Right cardiac atrium (tissue), 5 donors: ENCODE measurements around the gene RPL13. TPM values are rescaled to one million over a fixed set of nuclear protein-coding genes. Genes with fewer than 3 reads are reported as not detected.

Experiments used
- ATAC-seq, 2 donors: fragments of 200-7000 bp; cut with Tn5 transposase; one replicate each; pipeline versions ENCODE4 v1.8.0 to v1.9.1; 2020; ENCODE audit warnings: moderate library complexity in 2 of 2, mild to moderate bottlenecking in 1 of 2
- DNase-seq, 3 donors: peaks; one replicate each; pipeline ENCODE4 v3.0.0-alpha.2; 2020
- H3K27ac ChIP-seq: one replicate; pipeline ENCODE4 v1.5.1; 2013; ENCODE audit warnings: mild to moderate bottlenecking, low read length, control low read depth, moderate library complexity
- H3K27me3 ChIP-seq: one replicate; pipeline ENCODE4 v1.6.1; 2013; ENCODE audit not compliant: control insufficient read depth, insufficient read depth
- H3K4me1 ChIP-seq: one replicate; pipeline ENCODE4 v1.6.1; 2013; ENCODE audit warnings: low read length; ENCODE audit not compliant: control insufficient read depth, insufficient read depth
- H3K4me3 ChIP-seq: one replicate; pipeline ENCODE4 v1.5.1; 2013; ENCODE audit warnings: low read length, control low read depth
- H3K9me3 ChIP-seq: one replicate; pipeline ENCODE4 v1.6.1; 2013; ENCODE audit warnings: low read length; ENCODE audit not compliant: control insufficient read depth
- WGBS: extraction: QIAGEN DNeasy Blood & Tissue Kit; methylation state at CpG from one replicate; pipeline ENCODE4 v1.1.7; 2013; 5-methylcytosine and 5-hydroxymethylcytosine counted together
- intact Hi-C, 4 donors: fragments of 100-400 bp; cut with DNase I; formaldehyde crosslinking; loops; one replicate each; pipeline versions ENCODE4 v1.11.0 to v1.14.0; 2022 to 2023
- polyA plus RNA-seq: library from polyadenylated mRNA; stranded (reverse); fragments of 200-250 nt; gene quantifications from one replicate; pipeline ENCODE4 v1.2.3, GENCODE V29; 2013
- total RNA-seq, 4 donors: library from RNA; stranded (reverse); fragmentation: NEBNext Ultra II Directional; extraction: Animal tissue kit (Norgen Biotek cat#: 25700); gene quantifications; one replicate each; pipeline ENCODE4 v1.2.1, GENCODE V29; 2021
- donor health status: healthy with polysubstance abuse.
- donor health status: DM: no; HTN: yes; CAD: no.
- donor health status: DM: no; HTN: no; CAD: no.
- donor health status: DM: no; HTN: yes; CAD: no; lungs with severe emphysema.
- donor health status: DM: yes; HTN: yes; CAD: no.

The RPL13 gene
- total and polyA plus RNA-seq, 5 donors = 1,148 to 3,185 (median 1,318) TPM

DNA sequence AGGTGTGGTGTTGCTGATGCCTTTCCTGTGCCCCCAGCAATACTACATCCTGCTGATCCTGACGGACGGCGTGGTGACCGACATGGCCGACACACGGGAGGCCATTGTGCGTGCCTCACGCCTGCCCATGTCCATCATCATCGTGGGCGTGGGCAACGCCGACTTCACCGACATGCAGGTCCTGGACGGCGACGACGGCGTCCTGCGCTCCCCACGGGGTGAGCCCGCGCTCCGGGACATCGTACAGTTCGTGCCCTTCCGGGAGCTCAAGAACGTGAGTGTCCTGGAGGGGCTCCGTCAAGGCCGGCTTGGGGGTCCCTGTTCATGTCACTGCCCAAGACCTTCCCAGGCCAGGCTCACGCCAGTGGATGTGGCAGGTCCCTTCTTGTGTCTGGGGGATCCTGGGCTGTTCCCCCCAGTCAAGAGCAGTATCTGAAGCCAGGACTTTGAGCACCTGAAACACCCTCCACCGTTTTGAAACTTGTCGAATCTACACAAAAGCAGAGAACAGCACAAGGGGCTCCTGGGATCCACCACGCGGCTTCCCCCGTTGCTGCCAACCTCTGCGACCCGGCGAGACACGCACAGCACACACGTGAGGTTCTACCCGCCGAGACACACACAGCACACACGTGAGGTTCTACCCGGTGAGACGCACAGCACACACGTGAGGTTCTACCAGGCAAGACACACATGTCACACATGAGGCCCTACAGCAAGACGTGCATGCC, 35.0 kb downstream of the RPL13 start:
- Histone ChIP-seq H3K4me3 (no peak overlapping the region), H3K9me3 (no peaks in the 10 kb centered on the region), H3K27me3 (no peaks in the 10 kb centered on the region), H3K27ac (no peak overlapping the region), H3K4me1 (no peaks in the 10 kb centered on the region)
- ATAC-seq (no peak), DNase-seq (no peak)
- WGBS = 93% methylated on average over 47 of the region's 47 CpGs
- intact Hi-C loops = no loop called here

DNA sequence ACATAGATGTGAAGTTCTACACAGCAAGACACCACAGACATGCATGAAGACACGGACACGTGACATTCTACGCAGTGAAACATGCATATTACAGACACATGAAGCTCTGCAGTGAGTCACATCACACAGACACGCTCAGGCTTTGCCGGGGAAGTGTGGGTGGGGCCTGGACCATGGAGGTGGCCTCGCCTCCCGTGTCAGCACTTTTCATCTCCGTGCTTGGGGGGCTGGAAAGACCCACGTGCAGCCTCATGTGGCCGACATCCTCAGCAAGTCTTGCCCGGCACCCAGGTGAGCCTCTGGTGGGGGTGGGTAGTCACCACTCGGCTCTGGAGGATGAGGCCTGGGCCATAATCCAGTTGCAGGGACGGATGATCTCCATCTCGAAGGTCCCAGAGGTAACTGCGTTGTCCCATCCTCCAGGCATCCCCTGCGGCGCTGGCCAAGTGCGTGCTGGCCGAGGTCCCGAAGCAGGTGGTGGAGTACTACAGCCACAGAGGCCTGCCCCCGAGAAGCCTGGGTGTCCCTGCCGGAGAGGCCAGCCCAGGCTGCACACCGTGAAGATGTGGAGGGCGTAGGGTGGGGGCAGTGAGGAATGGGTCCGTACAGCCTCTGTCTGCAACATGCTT, 35.7 kb downstream of the RPL13 start:
- no peaks in the 10 kb centered on the region for H3K4me1 ChIP-seq
- H3K4me3 ChIP-seq = no peak overlapping the region
- DNase-seq = no peak
- no peaks in the 10 kb centered on the region for H3K9me3 ChIP-seq
- intact Hi-C loops = no loop called here
- H3K27ac ChIP-seq = no peak overlapping the region
- ATAC-seq = peak in 1 of 2 donors; percentile 7
- H3K27me3 ChIP-seq = no peaks in the 10 kb centered on the region
- 84% methylated on average over 25 of the region's 25 CpGs for WGBS

DNA sequence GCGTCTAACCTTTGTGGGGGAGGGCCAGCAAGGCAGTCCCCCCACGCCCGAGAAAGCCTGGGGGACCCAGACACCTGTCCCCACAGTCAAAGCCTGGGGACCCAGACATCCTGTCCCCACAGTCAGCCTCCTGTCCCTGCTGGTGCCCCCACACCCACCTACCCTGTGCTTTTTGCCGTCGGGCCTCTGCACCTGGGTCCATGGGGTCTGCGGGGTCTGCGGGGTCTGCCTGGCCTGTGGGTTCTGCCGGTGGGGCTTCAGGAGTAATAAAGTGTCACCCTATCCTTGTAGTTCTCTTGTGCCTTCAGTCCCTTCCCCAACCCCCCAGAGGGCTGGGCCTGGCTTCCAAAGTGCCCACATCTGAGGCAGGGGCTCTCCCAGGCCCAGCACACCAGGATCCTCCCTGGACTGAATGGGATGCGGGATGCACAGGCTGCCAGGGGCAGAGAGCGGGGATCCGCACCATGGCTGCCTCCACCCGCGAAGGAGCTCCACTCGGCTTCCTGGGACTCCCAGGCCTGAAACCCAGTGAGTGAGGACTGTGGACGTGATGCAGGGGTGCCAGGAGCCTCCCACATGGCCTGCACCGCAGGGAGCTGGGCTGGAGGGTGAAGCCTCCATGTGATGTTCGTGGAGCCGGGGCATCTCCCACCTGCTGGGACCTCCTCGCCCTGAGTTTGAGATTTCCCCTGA, 36.6 kb downstream of the RPL13 start:
- H3K27me3 ChIP-seq = no peaks in the 10 kb centered on the region
- H3K4me3 ChIP-seq = no peak overlapping the region
- intact Hi-C loops = no loop called here
- H3K27ac ChIP-seq = no peak overlapping the region
- no peak for DNase-seq
- H3K9me3 ChIP-seq = no peaks in the 10 kb centered on the region
- H3K4me1 ChIP-seq = no peaks in the 10 kb centered on the region
- 85% methylated on average over 19 of the region's 19 CpGs for WGBS
- ATAC-seq = no peak

DNA sequence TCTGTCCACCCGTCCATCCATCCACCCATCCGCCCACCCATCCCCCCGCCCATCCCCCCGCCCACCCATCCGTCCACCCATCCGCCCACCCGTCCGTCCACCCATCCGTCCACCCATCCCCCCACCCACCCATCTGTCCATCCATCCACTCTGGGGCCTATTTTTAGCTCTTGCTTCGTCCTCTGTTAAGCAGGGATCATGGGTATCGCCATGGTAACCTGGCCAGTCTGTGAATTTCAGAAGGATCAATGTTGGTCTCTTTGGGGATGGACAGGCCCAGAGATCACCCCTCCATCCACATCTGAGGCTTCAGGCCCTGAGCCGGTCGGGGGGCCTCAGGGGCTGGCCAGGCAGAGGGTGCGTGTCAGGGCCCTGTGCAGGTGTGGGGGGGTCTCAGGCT, 37.7 kb downstream of the RPL13 start:
- no peak overlapping the region for H3K4me3 ChIP-seq
- intact Hi-C loops = no loop called here
- no peaks in the 10 kb centered on the region for H3K9me3 ChIP-seq
- WGBS = 66% methylated on average over 14 of the region's 14 CpGs
- H3K4me1 ChIP-seq = no peaks in the 10 kb centered on the region
- H3K27ac ChIP-seq = no peak overlapping the region
- no peaks in the 10 kb centered on the region for H3K27me3 ChIP-seq
- no peak for ATAC-seq
- no peak for DNase-seq

DNA sequence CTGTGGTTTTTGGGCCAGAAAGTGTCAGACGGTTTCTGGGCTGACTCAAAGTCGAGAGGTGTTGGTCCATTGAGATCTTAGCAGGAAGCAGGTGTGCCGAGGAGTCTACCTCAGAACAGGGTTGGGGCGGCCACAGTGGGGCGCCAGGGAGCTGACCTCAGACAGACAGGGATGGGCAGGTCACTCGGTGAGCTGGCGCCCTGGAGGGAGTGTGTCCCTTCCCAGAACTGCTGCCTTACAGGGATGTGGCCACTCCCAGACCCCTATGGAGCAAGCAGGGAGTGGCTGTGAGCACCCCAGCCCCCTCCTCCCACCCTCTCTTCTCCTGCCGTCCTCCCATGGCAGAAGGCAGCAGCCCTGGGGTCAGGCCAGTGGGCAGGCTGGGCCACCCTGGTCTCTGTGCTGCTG, 39.0 kb downstream of the RPL13 start:
- Histone ChIP-seq H3K27me3 (no peaks in the 10 kb centered on the region), H3K27ac (no peak overlapping the region), H3K9me3 (no peaks in the 10 kb centered on the region), H3K4me3 (no peak overlapping the region), H3K4me1 (no peaks in the 10 kb centered on the region)
- intact Hi-C loops = no loop called here
- ATAC-seq = no peak
- no peak for DNase-seq
- 46% methylated on average over 8 of the region's 8 CpGs for WGBS

DNA sequence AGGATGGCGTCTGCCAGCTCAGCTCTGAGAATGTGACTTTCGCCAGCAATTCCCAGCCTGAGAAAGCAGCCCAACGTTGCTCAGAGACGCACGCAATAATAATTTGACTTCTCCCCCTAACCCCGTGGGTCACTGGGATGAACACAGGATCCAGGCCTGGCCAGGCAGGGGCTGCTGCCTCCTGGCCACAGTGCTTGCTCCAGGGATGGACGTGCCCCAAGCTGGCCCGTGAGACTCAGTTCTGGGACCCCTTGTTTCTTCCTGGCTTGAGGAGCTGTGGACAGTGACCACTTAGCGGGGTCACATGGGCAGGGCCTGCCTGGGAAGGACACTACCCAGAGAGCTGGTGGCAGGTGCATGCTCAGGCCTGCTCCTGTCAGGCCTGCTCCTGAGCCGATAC, 39.4 kb downstream of the RPL13 start:
- H3K27ac ChIP-seq = no peak overlapping the region
- H3K27me3 ChIP-seq = no peaks in the 10 kb centered on the region
- DNase-seq (no peak), ATAC-seq (no peak)
- WGBS = 84% methylated on average over 10 of the region's 10 CpGs
- no peaks in the 10 kb centered on the region for H3K4me1 ChIP-seq
- intact Hi-C loops = no loop called here
- no peak overlapping the region for H3K4me3 ChIP-seq
- H3K9me3 ChIP-seq = no peaks in the 10 kb centered on the region

DNA sequence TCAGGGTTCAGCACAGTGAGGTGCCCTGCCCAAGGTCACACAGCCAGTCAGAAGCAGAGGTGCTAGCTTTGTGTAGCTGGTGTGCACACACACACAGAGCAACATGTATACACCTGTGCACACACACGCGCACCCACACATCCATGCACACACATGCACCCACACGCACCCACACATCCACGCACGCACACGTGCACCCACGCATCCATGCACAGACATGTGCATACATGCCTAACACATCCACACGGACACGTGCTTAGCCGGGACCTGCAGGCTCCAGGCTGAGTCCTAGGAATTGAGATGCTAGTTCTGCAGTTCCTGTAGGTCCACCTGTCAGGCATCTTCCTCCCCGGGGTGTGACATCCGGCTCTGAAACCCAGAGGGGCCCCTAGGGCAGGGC, 39.9 kb downstream of the RPL13 start:
- WGBS = 82% methylated on average over 12 of the region's 12 CpGs

DNA sequence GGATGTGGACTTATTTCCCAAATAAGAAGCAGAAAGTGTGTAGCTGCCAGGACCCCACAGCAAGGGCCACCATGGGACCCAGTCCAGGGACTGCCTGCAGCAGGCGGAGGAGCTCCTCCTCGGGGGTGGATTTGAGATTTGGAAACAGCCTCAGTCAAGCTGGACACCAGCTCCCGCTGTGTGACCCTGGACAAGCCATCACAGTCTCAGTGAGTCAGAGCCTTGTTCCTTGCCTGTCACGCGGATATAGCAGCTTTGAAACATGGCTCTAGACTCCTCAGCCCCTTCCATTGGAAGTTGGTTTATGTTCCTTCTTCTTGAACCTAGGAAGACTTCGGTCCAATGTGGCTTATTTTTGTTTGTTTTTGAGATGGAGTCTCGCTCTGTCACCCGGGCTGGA, 40.5 kb downstream of the RPL13 start:
- DNase-seq (no peak), ATAC-seq (no peak)
- Histone ChIP-seq H3K9me3 (no peaks in the 10 kb centered on the region), H3K4me1 (no peaks in the 10 kb centered on the region), H3K27ac (no peak overlapping the region), H3K27me3 (no peaks in the 10 kb centered on the region), H3K4me3 (no peak overlapping the region)
- intact Hi-C loops = no loop called here
- 77% methylated on average over 8 of the region's 8 CpGs for WGBS

More for the DNA sequence above, 39.9 kb downstream of the RPL13 start:
- DNase-seq = peak in 1 of 3 donors; percentile 16
- H3K4me3 ChIP-seq = no peak overlapping the region
- ATAC-seq = no peak
- no peaks in the 10 kb centered on the region for H3K27me3 ChIP-seq
- H3K27ac ChIP-seq = no peak overlapping the region
- intact Hi-C loops = no loop called here
- H3K9me3 ChIP-seq = no peaks in the 10 kb centered on the region
- no peaks in the 10 kb centered on the region for H3K4me1 ChIP-seq

DNA sequence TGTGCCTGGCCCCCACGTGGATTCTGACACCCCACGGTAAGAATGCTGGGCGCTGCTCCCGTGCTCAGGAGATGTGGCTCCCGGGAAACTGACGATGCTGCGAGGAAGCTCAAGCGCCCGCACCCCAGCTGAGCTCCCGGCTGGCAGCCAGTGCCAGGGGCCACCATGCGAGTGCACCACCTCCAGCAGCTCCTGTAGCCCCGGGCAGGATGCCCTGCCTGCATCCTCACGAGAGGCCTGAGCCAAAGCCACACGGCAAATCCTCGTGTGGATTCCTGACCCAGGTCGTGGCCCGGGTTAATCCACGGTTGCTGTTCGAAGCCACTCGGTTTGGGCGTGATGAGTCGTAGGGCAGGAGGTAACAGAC, 41.4 kb downstream of the RPL13 start:
- ATAC-seq = no peak
- Histone ChIP-seq H3K27me3 (no peaks in the 10 kb centered on the region), H3K4me3 (no peak overlapping the region), H3K4me1 (no peaks in the 10 kb centered on the region), H3K27ac (no peak overlapping the region), H3K9me3 (no peaks in the 10 kb centered on the region)
- intact Hi-C loops = no loop called here
- no peak for DNase-seq
- WGBS = 55% methylated on average over 22 of the region's 22 CpGs

DNA sequence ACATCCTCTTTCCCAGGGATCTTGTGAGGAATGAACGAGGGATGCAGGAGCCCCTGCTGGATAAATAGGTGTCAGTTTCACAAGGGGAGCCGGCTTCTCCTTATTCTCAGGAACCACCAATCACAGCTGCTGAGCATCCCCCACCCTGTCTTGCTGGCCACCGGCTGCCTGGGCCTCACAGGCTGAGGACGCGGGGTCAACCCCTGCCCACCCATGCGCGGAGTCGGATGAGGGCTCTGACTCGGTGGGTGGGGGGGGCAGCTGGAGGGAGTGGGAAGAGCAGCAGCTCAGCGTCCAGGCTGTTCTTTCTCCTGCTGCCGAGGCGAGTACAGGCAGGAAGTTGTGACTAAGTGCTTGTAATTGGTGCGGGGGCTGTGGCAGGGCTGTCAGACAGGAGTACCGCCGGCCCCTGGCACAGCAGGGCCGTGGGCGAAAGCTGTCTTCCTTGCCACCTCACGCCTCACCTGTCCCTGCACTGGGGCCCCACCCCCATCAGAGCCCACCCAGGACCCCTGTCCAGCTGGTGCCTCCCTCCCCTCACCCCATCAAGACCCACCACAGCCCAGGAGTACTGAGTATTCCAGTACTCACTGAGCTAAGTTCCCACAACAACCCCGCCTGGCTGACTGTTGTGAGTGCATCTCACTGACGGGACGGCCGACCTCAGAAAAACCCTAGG, 41.9 kb downstream of the RPL13 start:
- no peak overlapping the region for H3K4me3 ChIP-seq
- ATAC-seq (peak in 1 of 2 donors; percentile 66), DNase-seq (no peak)
- no peak overlapping the region for H3K27ac ChIP-seq
- no peaks in the 10 kb centered on the region for H3K4me1 ChIP-seq
- intact Hi-C loops = no loop called here
- H3K27me3 ChIP-seq = no peaks in the 10 kb centered on the region
- no peaks in the 10 kb centered on the region for H3K9me3 ChIP-seq
- WGBS = 4% methylated on average over 22 of the region's 22 CpGs
